GM18508 (cell line): ENCODE data around the gene MBNL1.

Experiments used
- ATAC-seq: cut with Tn5 transposase; IDR thresholded peaks from one replicate; pipeline ENCODE4 v1.9.1; 2021; ENCODE audit warnings: moderate number of reproducible peaks; ENCODE audit not compliant: insufficient read depth, unreplicated experiment

MBNL1 gene, protein sequence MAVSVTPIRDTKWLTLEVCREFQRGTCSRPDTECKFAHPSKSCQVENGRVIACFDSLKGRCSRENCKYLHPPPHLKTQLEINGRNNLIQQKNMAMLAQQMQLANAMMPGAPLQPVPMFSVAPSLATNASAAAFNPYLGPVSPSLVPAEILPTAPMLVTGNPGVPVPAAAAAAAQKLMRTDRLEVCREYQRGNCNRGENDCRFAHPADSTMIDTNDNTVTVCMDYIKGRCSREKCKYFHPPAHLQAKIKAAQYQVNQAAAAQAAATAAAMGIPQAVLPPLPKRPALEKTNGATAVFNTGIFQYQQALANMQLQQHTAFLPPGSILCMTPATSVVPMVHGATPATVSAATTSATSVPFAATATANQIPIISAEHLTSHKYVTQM

DNA sequence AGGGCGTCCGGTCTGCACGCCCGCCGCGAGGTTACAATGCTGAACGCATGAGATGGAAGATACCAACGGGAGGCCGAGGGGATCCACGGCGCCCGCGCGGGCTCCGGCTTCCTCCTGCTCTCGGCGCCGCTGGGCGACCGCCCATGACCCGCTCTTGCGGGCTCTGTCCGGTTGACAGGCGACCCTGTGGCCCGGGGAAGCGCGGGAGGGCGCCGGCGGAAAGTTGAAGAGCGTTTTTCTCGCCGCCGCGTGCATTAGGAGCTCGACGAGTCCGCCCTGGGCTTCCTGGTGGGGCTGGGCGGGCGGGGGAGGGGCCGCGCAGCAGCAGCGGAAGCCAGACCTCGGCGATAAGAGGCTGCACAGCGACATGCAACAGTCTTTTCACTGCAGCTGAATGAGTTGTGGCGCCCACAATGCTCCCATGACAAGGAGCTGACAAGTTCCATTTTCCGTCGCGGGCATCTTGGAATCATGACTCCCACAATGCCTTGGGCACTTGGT lies at the start of gene MBNL1:
TSS of gene MBNL1 (plus strand) at position 375 of the 501 bp plus-strand sequence. CDS start 31,265 bp downstream, outside the sequence.
- peak; percentile 35 for ATAC-seq

DNA sequence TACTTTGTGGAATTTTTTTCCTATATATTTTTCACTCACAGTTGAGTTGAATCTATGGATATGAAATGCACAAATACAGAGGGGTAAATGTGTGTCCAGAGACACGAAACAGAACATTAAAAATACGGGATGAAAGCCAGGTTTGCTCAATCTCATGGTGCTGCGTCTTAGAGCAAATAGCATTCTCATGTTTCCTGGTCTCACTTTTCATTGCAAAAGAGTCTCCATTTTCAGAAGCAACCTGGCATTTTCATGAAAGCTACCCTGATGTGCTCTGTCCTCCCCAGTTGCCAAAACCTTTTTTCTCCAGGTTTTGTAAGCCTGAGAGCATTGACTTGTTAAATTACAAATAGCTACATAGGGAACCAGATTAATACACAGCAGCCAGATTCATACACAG lies 49.5 kb upstream of the MBNL1 start:
- ATAC-seq, result no peak

DNA sequence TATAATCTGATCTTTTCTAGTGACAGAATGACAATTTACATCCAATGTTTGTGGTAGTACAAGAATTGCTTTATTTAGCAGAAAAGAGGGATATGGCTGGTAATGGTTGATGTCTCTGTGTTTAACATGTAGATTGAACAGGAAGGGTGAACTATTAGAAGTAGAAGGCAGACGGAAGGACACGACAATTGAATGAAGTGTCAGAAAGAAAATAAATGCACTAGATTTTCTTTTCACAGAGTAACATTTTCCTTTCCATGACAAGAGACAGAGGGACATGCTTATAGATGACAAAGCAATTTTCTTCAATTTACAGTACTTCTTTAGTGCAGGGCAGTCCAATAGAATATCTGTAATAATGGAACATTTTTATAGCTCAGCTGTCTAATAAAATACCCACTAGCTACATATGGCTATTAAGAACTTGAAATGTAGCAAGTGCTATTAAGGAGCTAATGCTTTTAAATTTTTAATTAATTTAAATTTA lies 48.9 kb upstream of the MBNL1 start:
- ATAC-seq, result no peak

DNA sequence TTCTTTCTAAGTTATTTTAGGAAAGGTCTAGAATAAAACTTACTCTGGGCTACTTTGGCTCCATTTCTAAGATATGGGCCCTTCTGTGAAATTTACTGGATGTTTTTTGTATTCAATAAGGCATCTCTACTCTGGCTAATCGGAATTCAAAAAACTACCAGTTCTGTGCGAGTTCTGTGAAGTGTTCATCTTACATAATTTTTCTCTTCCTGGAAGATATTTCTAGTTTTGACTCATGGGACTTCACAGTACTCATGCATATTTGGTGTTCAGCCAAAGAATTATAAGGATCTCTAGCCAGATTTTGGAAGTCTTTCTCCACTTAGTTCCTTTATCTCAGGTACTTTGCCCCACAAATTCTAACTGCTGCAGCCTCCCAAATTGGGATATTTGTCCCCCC lies 46.4 kb upstream of the MBNL1 start:
- no peak for ATAC-seq

DNA sequence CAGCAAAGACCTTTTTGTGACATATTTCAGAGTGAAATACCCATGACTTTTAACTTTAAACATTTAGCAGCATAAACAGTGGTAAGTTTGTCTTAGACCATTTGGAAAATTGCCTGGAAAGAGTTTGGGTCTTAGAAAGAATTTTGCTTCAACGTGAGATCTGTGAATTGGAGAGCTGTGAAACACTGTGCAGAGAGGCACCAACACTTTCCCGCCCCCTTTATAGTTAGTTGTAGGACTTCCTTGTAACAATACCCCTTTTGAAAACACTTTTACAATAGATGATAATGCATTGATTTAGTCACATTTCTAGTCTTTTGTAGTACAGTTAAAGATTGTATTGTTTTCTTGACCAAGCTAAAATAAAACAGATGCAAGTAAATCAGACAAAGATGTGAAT lies 43.5 kb upstream of the MBNL1 start:
- ATAC-seq, result no peak

DNA sequence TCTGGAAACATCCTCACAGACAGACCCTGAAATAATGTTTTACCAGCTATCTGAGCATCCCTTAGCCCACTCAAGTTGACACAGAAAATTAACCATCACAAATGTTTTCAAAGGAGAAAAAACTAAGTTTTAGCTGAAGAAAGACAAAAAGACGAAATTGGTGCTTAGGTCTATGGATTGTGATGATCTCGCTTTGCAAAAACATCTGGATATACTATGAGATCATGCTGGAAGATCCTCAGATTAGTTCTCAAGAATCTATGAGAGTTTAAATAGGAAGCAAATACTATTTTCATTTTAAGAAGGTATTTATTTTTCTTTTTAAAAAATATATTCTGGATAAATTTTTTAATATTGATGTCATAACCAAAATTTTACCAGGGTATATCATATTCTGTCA lies 42.6 kb upstream of the MBNL1 start:
- no peak for ATAC-seq

DNA sequence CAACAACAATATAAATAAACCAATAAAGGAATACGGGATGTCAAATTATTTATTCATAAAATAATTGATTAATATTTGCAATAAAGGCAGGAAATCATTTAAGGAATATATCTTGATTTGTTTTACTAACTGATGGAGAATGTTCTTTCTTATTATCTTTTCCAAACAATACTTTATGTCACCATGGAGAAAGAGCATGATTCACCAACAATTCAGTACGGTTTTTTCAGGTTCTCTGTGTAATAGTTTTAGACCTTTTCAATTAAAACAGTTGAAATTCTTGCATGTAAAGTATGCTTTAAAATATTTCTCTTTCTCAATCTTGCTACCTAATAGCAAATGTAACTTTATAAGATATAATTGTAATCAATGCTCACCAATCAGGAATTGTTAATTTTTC lies 41.7 kb upstream of the MBNL1 start:
- ATAC-seq, result no peak

DNA sequence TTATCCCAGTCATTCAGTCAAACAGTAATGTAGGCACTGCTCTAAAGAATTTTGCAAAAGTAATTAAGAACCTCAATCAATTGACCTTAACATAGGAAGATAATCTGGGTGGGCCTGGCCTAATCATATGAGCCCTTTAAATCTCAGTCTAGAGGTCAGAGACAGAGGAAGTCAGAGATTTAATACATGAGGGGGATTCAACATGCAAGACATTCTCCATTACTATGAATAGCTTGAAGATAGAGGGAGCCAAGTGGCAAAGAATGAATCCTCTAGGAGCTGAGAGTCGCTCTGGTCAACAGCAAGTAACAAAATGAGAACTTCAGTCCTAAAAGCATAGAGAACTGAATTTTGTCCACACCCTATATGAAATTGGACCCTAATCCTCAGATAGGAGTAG lies 39.0 kb upstream of the MBNL1 start:
- ATAC-seq, result no peak

DNA sequence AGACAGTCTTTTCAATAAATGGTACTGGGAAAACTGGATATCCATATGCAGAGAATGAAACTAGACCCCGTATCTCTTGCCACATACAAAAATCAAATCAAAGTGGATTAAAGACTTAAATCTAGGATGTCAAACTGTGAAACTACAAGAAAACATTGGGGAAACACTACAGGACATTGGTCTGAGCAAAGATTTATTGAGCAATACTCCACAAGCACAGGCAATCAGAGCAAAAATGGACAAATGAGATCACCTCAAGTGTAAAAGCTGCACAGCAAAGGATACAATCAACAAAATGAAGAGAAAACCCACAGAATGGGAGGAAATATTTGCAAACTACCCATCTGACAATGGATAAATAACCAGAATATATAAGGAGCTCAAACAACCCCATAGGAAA lies 38.4 kb upstream of the MBNL1 start:
- no peak for ATAC-seq

DNA sequence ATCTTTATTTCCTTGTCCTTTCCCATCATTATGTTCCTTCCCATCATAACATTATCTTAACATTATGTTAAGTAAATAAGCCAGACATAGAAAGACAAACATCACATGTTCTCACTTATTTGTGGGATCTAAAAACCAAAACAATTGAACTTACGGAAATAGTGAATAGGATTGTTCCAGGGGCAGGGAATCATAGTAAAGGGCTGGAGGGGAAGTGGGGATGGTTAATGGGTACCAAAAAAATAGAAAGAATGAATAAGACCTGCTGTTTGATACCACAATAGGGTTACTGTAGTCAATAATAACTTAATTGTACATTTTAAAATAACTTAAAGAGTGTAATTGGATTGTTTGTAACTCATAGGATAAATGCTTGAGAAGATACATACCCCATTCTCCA lies 36.7 kb upstream of the MBNL1 start:
- ATAC-seq, result no peak

DNA sequence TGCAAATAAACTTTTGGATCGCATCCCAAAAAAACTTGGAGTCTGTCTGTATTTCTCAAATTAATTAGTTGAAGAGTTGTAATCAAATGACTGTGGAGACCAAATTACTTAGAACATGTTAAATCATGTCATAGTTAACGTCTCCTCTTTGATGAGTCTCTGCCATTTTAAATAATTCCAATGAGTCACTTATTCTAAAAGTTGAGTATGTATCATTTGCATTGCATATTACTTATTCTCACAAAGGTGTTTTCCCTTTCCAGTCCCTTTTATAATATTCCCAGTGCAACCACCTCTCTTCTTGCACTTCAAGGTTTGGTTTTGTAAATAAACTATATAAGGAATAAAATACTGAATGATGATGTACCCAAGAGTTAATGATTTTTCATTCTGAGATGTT lies 36.0 kb upstream of the MBNL1 start:
- ATAC-seq, result no peak

DNA sequence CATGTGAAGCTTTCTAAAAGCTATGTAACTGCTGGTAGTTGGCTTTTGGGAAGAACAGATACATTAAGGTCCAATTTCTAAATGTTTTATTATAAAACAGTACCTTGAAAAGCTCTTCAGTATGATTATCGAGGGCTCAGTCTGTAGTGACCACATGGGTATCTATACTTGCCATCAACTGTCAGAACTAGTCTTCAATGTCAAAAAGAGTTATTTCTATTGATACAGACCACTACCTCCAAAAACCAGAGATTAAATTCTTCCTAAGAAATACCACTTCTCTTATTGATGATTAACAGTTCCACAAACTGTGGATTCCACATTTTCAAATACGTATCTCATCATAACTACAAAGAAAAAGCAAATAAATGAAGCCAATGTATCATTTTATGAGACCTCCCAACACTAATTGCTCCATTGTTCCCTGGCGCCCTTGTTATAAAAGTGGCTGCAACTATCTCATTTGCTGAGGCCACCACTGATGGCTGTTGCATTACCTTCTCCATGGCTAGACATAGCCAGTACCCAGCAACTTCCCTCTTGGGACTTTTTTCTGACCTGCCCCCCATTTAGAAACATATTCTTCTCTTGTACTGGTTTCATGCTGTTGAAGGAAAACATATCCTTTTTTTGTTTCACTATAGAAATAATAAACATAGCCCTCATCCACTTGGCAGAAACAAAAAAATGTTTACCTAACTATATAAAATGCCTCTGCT lies 33.9 kb upstream of the MBNL1 start:
- no peak for ATAC-seq

DNA sequence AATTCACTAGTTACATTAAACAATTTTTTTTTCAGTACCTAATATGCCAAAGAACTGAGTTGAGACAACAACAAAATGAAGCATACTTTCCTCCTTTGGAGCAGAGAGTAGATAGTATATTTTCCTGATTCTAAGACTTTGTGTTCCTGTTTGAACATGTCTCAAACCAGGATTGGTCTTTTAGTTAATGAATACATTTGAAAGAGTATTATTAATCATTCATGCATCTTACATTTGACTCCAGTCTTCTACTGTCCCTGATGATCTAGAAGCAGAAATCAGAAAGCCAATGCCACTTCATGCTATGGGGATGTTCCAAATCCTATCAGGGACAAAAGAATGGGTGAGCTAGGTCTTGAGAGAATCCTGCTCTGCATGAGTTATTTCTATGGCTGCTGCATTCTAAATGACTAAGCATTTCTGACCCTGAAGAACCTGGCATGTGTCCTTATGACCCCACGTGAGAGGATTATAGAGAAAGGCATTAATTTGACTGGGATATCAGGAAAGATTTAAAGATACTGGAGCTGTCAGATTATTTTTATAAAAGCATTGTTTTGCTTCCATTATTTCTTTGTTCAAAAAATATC lies 32.9 kb upstream of the MBNL1 start:
- no peak for ATAC-seq

DNA sequence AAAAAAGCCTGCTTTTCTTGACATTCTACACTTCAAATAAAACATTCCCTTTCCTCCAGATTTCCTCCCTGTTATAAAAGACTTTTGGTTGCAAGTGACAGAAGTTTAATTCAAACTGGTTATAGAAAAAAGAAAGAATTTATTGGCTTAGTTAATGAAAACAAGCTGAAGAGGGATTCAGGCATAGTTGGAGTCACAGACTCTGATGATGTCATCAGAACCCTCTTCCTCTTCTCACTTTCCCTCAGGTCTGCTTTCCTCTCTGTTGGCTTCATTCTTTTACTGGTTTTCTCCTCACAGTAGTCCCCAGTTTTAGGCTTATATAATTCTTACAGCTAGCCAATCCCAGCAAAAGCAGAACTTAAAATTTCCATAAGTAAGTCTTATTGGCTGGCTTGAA lies 32.0 kb upstream of the MBNL1 start:
- no peak for ATAC-seq

DNA sequence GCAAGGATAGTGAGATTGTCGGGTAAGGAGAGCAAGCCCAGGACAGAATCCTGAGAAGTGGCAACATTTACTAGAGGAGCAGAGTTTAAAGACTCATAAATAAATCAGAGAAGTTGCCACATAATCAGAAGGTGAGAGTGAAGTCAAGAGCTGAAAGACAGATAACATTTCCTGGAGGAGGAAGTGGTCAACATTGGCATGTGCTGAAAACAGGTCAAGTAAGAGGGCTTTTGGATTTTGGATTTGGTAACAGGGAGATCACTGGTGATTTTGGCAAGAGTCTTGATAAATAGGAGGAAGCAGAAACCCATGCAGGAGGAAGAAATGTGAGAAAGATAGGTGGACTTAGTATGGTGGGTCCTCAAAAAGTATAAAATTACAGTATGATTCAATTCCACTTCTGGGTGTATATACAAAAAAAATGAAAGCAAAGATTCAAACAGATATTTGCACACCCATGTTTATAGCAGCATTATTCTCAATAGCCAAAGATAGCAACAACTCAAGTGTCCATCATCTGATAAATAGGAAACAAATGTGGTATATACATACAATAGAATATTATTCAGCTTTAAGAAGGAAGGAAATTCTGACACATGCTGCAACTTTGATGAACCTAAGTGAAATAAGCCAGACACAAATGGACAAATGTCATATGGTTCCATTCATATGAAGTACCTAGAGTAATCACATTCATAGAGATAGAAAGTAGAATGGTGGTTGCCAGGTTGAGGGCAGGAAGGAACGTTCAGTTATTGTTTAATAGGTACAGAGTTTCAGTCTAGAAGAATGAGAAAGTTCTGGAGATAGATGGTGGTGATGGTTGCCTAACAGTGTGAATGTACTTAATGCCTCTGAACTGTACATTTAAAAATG lies 27.3 kb upstream of the MBNL1 start:
- ATAC-seq, result peak; percentile 64

DNA sequence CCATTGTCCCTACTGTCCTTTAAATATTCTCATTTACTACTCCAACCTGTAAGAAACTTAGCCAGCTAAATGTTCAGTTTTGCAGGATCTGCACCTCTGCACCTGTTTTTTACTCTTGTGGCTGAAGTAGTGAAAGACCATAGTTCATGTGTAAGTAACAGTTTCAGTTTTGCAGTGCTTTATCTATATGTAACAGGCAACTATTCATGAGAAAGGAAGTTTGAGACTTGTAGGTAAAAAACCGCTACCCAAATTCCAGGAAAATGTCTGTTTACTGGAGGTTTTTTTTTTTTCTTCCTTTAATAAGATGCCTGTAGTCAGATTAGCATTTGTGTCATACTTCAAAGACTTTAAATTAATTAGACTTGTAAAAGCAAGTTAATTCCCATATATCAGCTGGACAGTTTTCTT lies 25.4 kb upstream of the MBNL1 start:
- peak; percentile 43 for ATAC-seq

DNA sequence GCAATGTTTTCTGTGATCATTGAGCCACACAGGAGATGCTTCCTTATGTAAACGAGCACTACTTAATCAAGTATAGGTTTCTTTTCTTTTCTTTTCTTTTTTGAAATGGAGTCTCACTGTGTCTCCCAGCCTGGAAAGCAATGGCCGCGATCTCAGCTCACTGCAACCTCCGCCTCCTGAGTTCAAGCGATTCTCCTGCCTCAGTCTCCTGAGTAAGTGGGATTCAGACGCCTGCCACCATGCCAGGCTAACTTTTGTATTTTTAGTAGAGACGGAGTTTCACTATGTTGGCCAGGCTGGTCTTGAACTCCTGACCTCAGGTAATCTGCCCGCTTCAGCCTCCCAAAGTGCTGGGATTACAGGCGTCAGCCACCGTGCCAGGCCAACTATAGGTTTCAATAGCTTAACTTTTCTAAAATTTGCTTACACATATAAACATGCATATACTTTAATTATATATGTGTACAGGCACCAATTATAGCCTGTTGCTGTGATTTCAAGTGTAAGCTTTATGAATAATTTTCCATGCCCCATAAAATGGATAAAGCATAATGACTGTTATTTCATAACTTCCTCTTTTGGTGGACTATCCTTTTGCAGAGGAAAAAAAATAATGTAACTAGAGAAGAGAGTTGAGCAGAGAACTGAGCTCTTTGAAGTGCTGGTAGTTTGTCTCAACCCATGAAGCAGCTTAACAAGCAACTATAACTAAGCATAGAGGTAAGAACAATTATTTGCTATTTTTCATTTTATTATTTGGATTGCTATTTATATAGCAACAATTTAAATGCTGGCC lies 24.8 kb upstream of the MBNL1 start:
- ATAC-seq, result no peak

DNA sequence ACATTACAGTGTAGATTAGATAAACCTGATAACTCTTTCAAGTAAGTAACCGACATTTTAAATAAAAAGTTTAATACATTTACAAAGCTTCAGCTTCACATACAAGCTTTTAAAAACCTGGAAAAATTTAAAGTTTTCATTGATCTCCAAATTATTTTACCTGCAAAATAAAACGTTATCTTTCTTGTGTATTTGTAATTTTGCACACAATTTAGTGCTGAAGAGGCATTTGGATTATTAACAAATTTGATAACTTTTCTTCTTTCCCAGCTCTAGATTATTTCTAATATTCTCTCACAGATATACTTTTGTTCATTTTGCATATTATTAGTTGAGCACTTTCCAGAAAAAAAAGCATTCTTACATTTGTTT lies 24.2 kb upstream of the MBNL1 start:
- no peak for ATAC-seq

DNA sequence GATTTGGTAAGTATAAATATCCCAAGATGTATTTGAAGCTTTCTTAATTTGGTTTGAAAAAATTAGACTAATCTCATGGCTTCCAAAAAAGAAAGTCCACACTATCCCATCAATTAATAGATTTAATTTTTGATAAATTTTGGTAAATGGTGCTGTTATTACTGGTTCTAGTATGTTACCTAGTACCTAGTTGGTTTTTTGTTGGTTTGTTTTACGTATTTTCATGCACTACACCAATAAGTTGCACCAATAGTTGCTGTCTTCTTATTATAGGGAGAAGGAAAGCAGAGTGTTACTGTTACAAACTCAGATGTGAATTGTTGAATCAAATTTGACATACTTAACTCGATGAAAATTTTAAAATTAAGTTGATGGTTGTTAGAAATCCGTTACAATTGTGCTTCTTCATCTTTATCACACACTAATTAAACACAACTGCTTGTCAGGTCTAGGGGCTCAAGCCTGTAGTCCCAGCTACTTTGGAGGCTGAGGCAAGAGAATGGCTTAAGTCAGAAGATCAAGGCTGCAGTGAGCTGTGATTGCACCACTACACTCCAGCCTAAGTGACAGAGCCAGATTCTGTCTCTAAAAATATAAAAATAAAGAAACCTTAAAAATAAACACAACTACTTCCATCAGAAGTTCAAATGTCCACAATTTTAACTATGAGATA lies 23.1 kb upstream of the MBNL1 start:
- no peak for ATAC-seq
